Right hindlimb (tissue), 1 donor: Measurements from ENCODE around the gene SP100.
"Not testable (repeated sequence)": the region's sequence is repeated elsewhere in the genome, so short reads cannot be mapped to it uniquely, and the experiment has no call there.

Experiments used
- DNase-seq: peaks from one replicate; pipeline ENCODE4 v3.0.0-alpha.2; 2018

Gene SP100

GRCh38 chr2:230422149-230422548, 6.1 kb downstream of the SP100 start:
- DNase-seq, result no peak

- DNase-seq, result no peak
Measured at GRCh38 chr2:230423851-230424458, 8.0 kb downstream of the SP100 start.

- no peak for DNase-seq
Measured at GRCh38 chr2:230425377-230425776, 9.4 kb downstream of the SP100 start.

- DNase-seq, result no peak
Measured at GRCh38 chr2:230429513-230429912, 13.5 kb downstream of the SP100 start.

- no peak for DNase-seq
Measured at GRCh38 chr2:230430957-230431910, 15.2 kb downstream of the SP100 start.

- DNase-seq, result no peak
Measured at GRCh38 chr2:230434677-230435324, 18.8 kb downstream of the SP100 start.

GRCh38 chr2:230435431-230435830, 19.4 kb downstream of the SP100 start:
- no peak for DNase-seq

GRCh38 chr2:230439121-230439520, 23.1 kb downstream of the SP100 start:
- DNase-seq, result not testable (repeated sequence)

- DNase-seq, result no peak
Measured at GRCh38 chr2:230439590-230439989, 23.6 kb downstream of the SP100 start.

GRCh38 chr2:230441227-230441897, 25.4 kb downstream of the SP100 start:
- no peak for DNase-seq

- DNase-seq, result no peak
Measured at GRCh38 chr2:230443541-230443940, 27.5 kb downstream of the SP100 start.

GRCh38 chr2:230444832-230445231, 28.8 kb downstream of the SP100 start:
- no peak for DNase-seq

GRCh38 chr2:230447036-230447435, 31.0 kb downstream of the SP100 start:
- no peak for DNase-seq

GRCh38 chr2:230447455-230448451, 31.8 kb downstream of the SP100 start:
- no peak for DNase-seq

- no peak for DNase-seq
Measured at GRCh38 chr2:230449901-230450467, 34.0 kb downstream of the SP100 start.

GRCh38 chr2:230453006-230453405, 37.0 kb downstream of the SP100 start:
- no peak for DNase-seq

GRCh38 chr2:230455005-230455684, 39.1 kb downstream of the SP100 start:
- no peak for DNase-seq

- no peak for DNase-seq
Measured at GRCh38 chr2:230457073-230457768, 41.2 kb downstream of the SP100 start.

- DNase-seq, result no peak
Measured at GRCh38 chr2:230457793-230458192, 41.8 kb downstream of the SP100 start.

GRCh38 chr2:230459216-230459615, 43.2 kb downstream of the SP100 start:
- DNase-seq, result no peak
